Parathyroid adenoma (tissue), 2 donors: ENCODE data around the gene CPM.

ENCODE experiments used
- H2AFZ ChIP-seq: fragments of 300-600 bp; sonication (generic); one replicate; pipeline ENCODE4 v1.7.0; 2017; ENCODE audit warnings: antibody characterized with exemption, mild to moderate bottlenecking
- H3K27ac ChIP-seq: fragments of 300-600 bp; sonication (generic); one replicate; pipeline ENCODE4 v1.7.0; 2017
- H3K27me3 ChIP-seq: fragments of 300-600 bp; sonication (generic); one replicate; pipeline ENCODE4 v1.7.0; 2017; ENCODE audit warnings: low read length; ENCODE audit not compliant: control insufficient read depth, insufficient read depth
- H3K36me3 ChIP-seq: fragments of 300-600 bp; sonication (generic); one replicate; pipeline ENCODE4 v1.7.0; 2017; ENCODE audit warnings: low read length; ENCODE audit not compliant: control insufficient read depth, insufficient read depth
- H3K4me1 ChIP-seq: fragments of 300-600 bp; sonication (generic); one replicate; pipeline ENCODE4 v1.7.0; 2017; ENCODE audit warnings: control low read depth
- H3K4me2 ChIP-seq: fragments of 300-600 bp; sonication (generic); one replicate; pipeline ENCODE4 v1.7.0; 2017; ENCODE audit warnings: low read length
- H3K4me3 ChIP-seq: fragments of 300-600 bp; sonication (generic); one replicate; pipeline ENCODE4 v1.7.0; 2017; ENCODE audit warnings: low read depth, low read length
- H3K79me2 ChIP-seq: fragments of 300-600 bp; sonication (generic); one replicate; pipeline ENCODE4 v1.7.0; 2017; ENCODE audit warnings: control low read depth
- H3K9ac ChIP-seq: fragments of 300-600 bp; sonication (generic); one replicate; pipeline ENCODE4 v1.7.0; 2017; ENCODE audit warnings: mild to moderate bottlenecking
- H3K9me3 ChIP-seq: fragments of 300-600 bp; sonication (generic); one replicate; pipeline ENCODE4 v1.7.0; 2017; ENCODE audit warnings: low read length; ENCODE audit not compliant: control insufficient read depth
- TF ChIP-seq, protein P1 (sequence below): fragments of 300-600 bp; sonication (generic); IDR thresholded peaks from one replicate; pipeline ENCODE4 v1.7.0; 2017; ENCODE audit warnings: antibody characterized with exemption, mild to moderate bottlenecking
- donor health status: primary hyperparathyroidism.

Gene CPM

GRCh38 chr12:68896881-68897540 lies 36.0 kb downstream of the CPM start:
- Histone ChIP-seq H3K27me3 (no peaks in the 10 kb centered on the region), H3K9me3 (no peaks in the 10 kb centered on the region), H3K27ac (no peak overlapping the region), H3K79me2 (no peaks in the 10 kb centered on the region), H3K4me2 (no peak overlapping the region), H3K36me3 (no peaks in the 10 kb centered on the region), H2AFZ (no peak overlapping the region), H3K9ac (no peak overlapping the region), H3K4me3 (no peak overlapping the region), H3K4me1 (no peaks in the 10 kb centered on the region)
- TF ChIP-seq, protein P1, sequence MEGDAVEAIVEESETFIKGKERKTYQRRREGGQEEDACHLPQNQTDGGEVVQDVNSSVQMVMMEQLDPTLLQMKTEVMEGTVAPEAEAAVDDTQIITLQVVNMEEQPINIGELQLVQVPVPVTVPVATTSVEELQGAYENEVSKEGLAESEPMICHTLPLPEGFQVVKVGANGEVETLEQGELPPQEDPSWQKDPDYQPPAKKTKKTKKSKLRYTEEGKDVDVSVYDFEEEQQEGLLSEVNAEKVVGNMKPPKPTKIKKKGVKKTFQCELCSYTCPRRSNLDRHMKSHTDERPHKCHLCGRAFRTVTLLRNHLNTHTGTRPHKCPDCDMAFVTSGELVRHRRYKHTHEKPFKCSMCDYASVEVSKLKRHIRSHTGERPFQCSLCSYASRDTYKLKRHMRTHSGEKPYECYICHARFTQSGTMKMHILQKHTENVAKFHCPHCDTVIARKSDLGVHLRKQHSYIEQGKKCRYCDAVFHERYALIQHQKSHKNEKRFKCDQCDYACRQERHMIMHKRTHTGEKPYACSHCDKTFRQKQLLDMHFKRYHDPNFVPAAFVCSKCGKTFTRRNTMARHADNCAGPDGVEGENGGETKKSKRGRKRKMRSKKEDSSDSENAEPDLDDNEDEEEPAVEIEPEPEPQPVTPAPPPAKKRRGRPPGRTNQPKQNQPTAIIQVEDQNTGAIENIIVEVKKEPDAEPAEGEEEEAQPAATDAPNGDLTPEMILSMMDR: no peak

DNA sequence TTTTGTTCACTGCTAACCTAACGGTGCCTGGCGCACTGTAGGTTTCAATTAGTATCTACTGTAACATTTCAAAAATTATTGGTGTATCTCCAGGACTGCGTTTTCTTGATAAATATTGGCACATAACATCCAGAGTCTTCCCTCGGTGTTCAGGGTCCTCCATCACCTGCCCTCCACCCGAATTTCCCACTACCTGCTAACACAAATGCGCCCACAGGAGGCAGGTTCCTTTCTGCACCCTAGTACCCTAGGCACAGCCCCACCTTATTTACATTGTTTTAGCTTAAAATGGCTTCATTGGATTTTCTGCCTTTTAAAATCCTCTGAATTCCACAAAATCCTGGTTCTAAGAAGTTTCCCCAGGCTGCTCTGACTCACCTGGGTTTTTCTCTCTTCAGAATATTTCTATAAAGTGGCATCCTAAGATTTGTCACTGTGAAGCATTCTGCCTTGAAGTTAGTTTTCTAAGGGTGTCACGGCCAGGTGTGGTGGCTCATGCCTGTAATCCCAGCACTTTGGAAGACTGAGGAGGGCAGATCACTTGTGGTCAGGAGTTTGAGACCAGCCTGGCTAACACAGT lies 38.6 kb downstream of the CPM start:
- no peaks in the 10 kb centered on the region for H3K9me3 ChIP-seq
- H3K4me1 ChIP-seq: no peaks in the 10 kb centered on the region
- H3K27ac ChIP-seq: no peak overlapping the region

DNA sequence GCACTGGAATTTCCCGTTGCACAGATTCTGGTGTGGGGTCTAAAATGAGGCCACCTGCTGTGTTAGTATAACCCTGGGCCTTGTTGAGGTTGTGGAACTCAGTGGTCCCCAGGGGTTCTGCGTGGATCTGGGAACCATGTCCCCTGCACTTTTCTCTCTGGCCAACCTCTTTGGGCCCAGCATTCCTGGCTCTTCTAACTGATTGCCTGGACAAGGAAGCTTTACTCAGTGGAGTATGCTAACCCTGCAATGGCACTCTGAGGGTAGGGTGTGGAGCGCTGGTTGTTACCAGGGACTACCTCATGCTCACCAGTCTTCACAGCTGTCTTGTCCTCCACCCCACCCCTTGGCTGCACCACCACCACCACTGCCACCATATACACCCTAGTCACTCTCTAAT lies 39.2 kb downstream of the CPM start:
- no peak overlapping the region for H3K4me3 ChIP-seq
- H3K27me3 ChIP-seq: no peaks in the 10 kb centered on the region
- H3K9ac ChIP-seq: no peak overlapping the region
- H2AFZ ChIP-seq: no peak overlapping the region
- H3K9me3 ChIP-seq: no peaks in the 10 kb centered on the region
- H3K79me2 ChIP-seq: no peaks in the 10 kb centered on the region
- no peak overlapping the region for H3K27ac ChIP-seq
- TF ChIP-seq, protein P1: no peak
- no peaks in the 10 kb centered on the region for H3K36me3 ChIP-seq
- no peak overlapping the region for H3K4me2 ChIP-seq
- no peaks in the 10 kb centered on the region for H3K4me1 ChIP-seq

More for the DNA sequence above, 38.6 kb downstream of the CPM start:
- Histone ChIP-seq H3K4me2 (no peak overlapping the region), H2AFZ (no peak overlapping the region), H3K36me3 (no peaks in the 10 kb centered on the region), H3K4me3 (no peak overlapping the region), H3K27me3 (no peaks in the 10 kb centered on the region), H3K9ac (no peak overlapping the region), H3K79me2 (no peaks in the 10 kb centered on the region)
- TF ChIP-seq, protein P1: no peak

- TF ChIP-seq, protein P1: no peak
These were observed 39.8 kb downstream of the CPM start for GRCh38 chr12:68893201-68893600.

DNA sequence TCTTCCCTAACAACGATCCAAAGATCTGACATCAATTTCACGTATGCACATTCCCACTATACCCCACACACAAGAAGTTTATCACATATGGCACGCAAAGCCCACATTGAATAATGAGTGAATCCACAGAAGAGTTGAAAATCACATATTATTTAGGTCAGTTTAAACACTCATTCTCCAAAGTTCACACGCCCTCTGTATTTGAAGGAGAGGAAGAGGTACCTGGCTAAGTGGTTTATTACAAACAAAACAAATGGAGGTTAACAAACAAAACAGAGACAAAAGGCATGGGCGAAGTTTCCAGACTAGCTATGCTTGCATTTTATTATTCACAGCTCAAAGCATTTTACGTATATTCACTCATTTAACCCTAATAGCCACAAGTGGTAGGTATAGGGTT lies 41.8 kb downstream of the CPM start:
- Histone ChIP-seq H3K4me3 (no peak overlapping the region), H3K9ac (no peak overlapping the region), H2AFZ (no peak overlapping the region), H3K9me3 (no peaks in the 10 kb centered on the region), H3K27me3 (no peaks in the 10 kb centered on the region), H3K79me2 (no peaks in the 10 kb centered on the region), H3K4me2 (no peak overlapping the region), H3K27ac (peak overlapping the region; percentile 59), H3K36me3 (no peaks in the 10 kb centered on the region), H3K4me1 (no peaks in the 10 kb centered on the region)
- TF ChIP-seq, protein P1: no peak

More at GRCh38 chr12:68893201-68893600, 39.8 kb downstream of the CPM start:
- Histone ChIP-seq H3K9ac (no peak overlapping the region), H3K9me3 (no peaks in the 10 kb centered on the region), H3K4me1 (no peaks in the 10 kb centered on the region), H3K27ac (no peak overlapping the region), H3K4me2 (no peak overlapping the region), H3K4me3 (no peak overlapping the region), H2AFZ (no peak overlapping the region), H3K79me2 (no peaks in the 10 kb centered on the region), H3K36me3 (no peaks in the 10 kb centered on the region), H3K27me3 (no peaks in the 10 kb centered on the region)
